ENCODE measurements around the gene EVI5L.
"Not testable (repeated sequence)": the region's sequence is repeated elsewhere in the genome, so short reads cannot be mapped to it uniquely, and the experiment has no call there.

The EVI5L gene

DNA sequence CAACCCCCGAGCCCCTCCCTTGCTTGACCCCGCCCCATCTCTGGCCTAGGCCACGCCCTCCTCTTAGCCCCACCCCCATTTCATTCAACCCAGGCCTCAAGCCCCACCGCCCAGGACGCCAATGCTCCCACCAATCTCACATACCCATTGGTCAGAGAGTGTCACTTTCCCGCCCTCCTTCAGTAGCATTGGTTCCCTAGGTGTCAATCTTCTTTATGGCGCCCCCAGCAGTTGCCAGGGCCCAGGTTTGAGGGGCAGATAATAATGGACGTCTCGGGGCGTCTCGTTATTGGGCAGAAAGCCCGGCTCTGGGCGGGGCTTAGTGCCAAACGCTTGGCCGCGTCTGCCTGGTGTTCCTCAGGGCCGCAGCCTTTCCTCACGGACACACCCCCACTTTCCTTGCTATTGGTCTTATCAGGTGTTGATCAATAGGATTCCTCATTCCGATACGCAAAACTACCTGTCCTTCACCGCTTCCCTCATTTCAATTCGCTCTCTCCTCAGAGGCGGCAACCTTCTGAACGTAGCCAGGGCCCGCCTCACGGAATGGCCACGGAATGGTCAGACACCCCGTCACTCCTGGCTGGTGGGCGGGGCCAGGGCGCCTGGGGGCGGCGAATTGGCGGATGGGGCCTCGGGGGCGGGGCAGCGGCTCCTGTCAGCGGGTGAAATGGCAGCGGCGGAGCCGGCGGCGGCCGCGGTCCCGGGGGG, at the start of gene EVI5L:
Gene EVI5L, plus strand, starts transcription at position 658 of the 711 bp plus-strand sequence. CDS start 16,325 bp downstream, outside the sequence.
- DNase-seq: peak; percentile 100

GRCh38 chr19:7781157-7781556, 48.9 kb upstream of the EVI5L start:
- DNase-seq: no peak

DNA sequence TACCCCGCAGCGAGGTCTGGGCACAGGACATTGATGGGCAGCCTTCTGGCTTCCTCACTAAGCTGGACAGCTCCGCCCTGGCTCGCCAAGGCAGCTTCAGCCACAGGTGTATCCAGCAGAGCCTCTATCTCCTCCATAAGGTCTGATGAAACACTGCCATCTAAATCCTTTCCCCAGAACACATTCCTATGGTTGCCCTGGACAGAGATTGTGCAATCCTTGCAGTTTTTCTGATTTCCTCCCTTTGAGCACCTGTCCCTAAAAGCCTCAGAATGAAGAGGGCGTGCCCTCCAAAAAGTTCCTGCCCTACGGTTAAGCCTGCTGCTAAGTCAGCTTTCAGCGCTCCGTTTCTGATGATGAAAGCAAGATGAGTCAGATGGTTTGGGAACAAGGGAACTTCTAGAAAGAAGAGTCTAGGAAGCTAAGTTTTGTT, 46.0 kb upstream of the EVI5L start:
- no peak for DNase-seq

DNA sequence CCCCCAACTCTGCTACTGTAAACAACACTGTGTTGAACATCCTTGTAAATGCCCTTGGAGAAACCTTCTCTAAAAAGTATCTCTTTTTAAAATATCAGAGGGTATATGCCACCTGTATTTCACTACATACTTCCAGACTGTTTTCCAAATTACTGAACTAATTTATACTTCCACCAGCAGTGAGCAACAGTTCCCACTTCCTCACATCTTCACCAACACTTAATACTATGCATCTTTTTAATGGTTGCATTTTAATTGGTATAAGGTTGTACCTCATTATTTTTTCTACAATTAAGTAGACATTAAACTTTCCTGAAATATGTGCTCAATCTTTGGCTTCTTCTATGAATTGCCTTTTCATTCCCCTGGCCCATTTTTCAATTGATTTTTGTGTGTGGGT, 45.2 kb upstream of the EVI5L start:
- no peak for DNase-seq

DNA sequence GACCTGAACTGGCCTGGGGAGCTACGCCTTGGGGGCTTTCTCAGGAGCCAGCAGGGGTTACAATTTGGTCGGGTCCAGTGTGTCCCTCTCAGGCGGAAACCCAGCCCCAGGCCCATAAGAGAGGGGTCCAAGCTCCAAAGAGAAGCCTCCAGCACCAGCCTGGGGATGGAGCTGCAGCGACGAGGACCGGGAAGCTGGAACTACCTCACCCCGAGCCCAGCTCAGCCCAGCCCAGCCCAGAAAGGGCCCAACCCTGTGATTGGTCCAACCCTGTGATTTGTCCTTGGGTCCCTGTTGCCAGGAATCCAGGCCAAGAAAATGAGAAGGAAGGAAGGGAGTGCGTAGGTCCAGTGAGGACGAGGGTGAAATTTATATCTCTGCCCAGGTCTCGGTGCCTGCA, 42.9 kb upstream of the EVI5L start:
- DNase-seq: no peak

DNA sequence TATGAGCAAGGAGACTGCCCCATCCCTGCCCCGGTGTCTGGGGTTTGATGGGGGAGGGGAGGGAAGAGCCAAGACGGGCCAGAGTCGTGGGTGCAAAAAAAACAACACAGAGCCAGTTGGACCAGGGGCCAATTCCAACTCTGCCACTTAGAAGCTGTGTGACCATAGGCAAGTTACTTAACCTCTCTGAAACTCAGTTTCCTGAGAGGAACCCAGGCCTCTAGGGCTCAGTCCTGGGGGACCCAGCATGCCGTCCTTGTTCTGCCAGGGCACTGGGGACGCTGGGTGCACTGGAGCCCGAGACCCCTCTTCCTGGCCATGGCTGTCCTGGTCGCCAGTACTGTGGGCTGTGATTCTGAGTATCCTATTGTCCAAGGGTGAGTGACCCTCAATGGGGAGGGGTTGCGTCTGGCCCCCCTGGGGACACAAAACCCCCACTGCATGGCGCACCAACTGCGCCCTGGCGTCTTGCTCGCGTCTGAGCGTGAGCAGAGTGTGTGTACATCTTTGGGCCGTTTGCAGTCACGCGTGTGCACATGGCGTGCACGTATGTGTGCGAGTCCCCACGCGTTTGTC, 42.3 kb upstream of the EVI5L start:
- no peak for DNase-seq

GRCh38 chr19:7788178-7788932, 41.7 kb upstream of the EVI5L start:
- DNase-seq: no peak

DNA sequence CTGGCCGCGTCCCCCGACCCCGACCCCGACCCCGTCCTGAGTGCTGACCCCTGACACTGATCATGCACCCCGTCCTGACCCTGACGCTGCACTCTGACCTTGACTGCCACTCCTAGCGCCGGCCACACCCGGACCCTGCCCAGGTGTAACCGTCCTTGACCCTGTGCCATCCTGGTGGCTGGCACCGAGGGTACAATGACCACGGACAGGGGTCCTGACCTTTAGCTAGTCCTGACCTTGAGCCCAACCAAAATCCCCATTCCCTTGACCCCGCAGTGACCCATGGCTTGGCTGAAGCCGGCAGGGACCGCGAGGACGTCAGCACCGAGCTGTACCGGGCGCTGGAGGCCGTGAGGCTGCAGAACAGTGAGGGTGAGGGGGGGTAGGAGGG, 41.1 kb upstream of the EVI5L start:
- DNase-seq: no peak

GRCh38 chr19:7789447-7789846, 40.6 kb upstream of the EVI5L start:
- no peak for DNase-seq

GRCh38 chr19:7790416-7790815, 39.6 kb upstream of the EVI5L start:
- DNase-seq: no peak

- DNase-seq: no peak
Observed at GRCh38 chr19:7792281-7792680, 37.7 kb upstream of the EVI5L start.

DNA sequence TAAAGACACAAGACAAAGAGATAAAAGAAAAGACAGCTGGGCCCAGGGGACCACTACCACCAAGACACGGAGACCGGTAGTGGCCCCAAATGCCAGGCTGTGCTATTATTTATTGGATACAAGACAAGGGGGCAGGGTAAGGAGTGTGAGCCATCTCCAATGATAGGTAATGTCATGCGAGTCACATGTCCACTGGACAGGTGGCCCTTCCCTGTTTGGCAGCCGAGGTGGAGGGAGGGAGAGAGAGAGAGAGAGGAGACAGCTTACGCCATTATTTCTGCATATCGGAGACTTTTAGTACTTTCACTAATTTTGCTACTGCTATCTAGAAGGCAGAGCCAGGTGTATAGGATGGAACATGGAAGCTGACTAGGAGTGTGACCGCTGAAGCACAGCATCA, 37.3 kb upstream of the EVI5L start:
- not testable (repeated sequence) for DNase-seq

DNA sequence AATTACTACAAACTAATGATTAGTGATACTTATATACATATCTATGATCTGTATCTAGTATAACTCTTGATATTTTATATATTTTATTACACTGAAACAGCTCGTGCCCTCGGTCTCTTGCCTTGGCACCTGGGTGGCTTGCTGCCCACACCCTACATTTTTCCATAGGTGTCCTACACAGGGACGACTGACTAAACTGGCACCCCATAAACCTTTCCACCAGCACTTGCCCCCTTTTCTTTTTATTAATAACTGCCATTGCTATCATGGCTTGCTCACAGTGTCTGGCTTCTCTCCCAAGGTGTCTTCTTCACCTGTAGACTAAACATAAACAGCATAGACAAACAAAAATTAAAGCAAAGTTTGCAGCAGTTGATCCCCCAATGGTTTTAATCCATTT, 36.5 kb upstream of the EVI5L start:
- no peak for DNase-seq

DNA sequence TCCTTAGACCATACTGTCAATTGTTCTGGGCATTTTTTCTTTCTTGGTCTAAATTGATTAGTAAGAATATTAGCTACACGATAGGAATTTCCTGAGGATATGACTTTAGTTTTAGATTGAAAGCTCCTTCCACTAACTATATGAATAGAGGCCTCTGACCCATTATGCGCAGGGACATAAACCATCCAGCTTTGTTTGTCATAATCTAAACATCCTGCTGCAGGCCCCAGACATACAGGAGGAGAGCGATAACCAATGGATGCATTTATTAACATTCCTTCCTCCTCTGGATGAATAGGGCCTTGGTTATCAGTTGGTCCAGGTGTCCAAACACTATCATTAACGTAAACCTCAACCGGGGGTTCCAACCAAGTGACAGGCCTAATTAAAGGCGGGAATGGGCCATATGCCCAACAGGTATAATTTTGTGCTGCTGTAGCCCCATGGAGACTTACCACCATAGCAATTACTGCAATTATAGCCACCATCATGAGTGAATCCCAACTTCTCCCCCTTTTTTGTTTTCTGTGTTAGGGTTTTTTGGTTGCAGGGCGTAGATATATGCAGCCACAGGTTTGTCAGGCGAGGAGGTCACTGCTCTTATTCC, 34.4 kb upstream of the EVI5L start:
- no peak for DNase-seq

- no peak for DNase-seq
Observed at GRCh38 chr19:7799640-7800355, 30.2 kb upstream of the EVI5L start.

DNA sequence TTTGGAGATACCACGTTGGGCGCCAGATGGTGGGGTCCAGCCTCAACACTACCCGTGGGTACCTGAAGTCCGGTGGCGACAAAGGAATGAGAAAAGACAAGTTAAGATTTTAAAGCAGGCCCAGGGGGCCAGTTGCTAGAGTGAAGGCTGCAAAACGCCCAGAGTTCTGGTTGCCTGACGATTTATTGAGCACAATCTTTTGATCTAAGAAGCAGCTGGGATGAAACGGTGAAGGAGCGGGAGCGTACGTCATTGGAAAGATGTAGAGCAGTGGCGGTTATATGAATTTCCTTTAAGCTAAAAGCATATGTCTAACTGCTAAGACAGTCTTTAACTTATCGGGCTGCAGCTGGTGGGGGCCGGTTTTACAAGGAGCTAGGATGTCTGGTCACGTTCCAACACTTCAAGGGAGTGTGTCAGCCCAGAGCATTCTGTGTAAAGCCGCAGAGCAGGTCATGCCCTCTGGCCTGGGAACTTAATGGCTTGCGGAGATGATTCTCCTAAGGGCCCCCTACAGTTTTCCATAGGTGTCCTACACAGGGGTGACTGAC, 28.9 kb upstream of the EVI5L start:
- DNase-seq: no peak

DNA sequence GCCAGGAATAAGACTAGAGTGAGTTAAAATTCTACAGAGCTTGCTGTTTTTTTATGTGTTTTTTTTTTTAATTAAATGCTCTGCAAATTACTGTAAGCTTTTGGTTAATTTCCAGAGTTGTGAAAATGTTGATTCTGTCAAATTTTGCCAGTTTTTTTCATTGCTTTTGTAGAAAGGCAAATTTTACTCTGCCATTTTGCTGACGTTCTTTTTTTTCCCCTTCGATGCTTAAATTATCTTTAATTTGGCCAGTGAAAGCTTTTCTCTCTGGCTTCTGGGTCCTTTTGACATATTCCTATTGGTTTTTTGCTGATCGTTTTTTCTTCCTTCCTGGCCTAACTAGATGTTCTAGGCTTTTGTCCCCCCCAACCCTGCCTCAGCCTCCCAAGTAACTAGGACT, 23.8 kb upstream of the EVI5L start:
- no peak for DNase-seq

GRCh38 chr19:7806876-7807275, 23.1 kb upstream of the EVI5L start:
- no peak for DNase-seq

GRCh38 chr19:7808108-7808507, 21.9 kb upstream of the EVI5L start:
- DNase-seq: no peak

DNA sequence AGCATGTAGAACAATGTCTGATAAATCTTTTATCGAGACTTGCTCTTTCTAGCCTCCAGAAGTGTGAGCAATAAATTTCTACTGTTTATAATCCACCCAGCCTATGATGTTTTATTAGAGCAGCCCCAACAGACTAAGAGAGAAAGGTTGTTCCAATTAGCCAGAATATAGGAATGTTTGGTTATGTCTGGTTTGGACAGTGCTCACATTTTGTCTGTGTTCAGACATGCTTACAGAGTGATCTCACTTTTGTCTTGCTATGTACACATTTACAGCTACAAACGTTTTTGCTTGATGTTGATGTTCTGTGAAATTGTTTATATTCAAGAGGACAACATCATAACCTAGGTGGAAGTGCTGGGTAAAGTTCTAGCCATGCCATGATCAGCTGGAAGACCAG, 18.0 kb upstream of the EVI5L start:
- no peak for DNase-seq

- DNase-seq: no peak
Observed at GRCh38 chr19:7815325-7815724, 14.7 kb upstream of the EVI5L start.

GRCh38 chr19:7816040-7816439, 14.0 kb upstream of the EVI5L start:
- not testable (repeated sequence) for DNase-seq

- DNase-seq: peak; percentile 19
Observed at GRCh38 chr19:7817801-7818200, 12.2 kb upstream of the EVI5L start.
